Hematopoietic multipotent progenitor cell treated with erythropoietin and hydrocortisone succinate and interleukin-3 and kit ligand, for 4 days (in vitro differentiated cells): ENCODE measurements around the gene SH3D21.

Source experiments
- DNase-seq: peaks from one replicate; pipeline ENCODE4 v3.0.0-alpha.2; 2015

Gene SH3D21

DNA sequence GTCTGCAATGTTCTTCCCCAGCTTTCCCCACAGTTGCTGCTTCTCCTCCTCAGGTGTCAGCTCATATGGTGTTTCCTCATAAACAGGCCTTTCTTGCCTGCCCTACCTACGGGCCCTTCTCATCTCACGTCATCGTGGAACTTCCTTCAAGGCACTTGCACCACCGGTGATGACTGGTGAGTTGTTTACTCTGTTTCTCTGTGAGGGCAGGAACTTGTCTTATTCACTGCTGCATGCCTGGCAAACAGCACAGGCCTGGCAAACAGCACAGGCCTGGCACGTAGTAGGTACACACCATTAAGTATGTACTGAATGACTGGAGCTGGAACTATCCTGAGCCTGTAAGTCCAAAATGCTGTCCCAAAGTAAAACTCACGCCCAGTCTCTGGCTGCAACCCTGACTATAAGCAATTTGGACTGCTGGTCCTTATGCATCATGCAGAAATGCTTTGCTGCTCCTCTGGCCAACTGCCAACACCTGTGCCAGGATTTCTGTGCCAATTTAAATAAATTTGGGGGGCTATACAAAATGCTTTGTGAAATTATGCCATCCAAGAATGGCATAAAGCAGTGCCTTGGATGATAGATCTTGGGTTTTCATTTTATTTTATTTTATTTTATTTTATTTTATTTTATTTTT is 53.9 kb downstream of the SH3D21 start:
- no peak for DNase-seq

DNA sequence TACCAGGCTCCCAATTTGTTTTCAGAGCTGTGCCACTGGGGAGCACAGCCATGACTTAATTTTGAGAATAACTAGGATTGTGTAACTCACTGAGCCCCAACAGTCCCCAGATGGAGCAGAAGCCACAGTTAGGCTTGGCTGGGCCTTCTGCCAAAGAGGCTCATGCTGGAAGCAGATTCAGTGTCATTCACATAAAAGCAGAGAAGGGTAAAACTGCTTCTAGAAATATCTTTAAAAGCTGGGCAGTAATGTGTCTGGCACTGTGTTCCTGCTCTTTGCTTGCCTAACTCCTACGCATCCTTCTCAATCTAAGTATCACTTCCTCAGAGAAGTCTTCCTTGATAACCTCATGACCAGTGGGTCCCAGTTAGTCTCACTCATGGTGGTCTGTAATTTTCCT is 59.2 kb downstream of the SH3D21 start:
- peak; percentile 81 for DNase-seq

DNA sequence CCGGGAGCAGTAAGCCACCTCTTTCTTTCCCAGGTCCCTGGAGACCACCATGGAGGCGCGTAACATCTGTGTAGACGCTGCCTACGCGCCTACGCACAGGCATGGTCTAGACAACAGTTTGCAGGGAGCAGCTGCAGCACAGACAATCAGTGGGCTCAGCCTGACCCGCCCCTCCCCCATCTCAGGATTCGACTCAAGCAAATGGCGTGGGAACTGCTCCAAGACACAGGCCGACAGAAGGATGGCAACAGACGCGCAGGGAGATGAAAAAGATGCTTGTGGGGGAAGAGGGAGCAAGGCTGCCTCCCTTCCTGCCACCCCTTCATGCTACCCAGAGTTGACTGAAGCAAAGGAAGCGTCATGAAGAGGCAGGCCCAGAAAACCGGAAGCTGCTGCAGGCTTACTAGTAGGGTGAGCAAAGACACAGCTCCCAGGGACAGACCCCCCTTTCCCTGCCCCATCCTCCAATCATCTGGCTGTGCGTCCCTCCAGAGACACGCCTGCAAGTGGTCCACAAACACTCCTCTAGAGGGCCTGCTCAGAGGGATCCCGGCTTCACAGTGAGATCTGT is 60.0 kb downstream of the SH3D21 start:
- peak; percentile 89 for DNase-seq

DNA sequence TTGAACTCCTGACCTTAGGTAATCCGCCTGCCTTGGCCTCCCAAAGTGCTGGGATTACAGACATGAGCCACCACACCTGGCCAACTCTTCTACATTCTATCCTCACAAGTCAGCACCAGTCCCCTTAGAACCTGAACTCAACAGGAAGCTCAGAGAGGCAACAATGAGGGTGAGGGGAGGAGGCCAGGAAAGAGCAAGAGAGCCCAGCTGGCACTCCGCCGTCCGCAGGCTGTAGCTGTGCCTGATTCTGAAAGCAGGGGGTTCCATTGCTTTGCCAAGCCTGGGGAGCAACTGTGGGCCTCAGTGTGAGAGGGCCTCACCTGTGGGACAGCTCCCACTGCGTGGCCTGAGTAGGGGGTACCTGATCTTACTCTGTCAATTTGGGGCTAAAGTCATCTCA is 60.9 kb downstream of the SH3D21 start:
- no peak for DNase-seq

DNA sequence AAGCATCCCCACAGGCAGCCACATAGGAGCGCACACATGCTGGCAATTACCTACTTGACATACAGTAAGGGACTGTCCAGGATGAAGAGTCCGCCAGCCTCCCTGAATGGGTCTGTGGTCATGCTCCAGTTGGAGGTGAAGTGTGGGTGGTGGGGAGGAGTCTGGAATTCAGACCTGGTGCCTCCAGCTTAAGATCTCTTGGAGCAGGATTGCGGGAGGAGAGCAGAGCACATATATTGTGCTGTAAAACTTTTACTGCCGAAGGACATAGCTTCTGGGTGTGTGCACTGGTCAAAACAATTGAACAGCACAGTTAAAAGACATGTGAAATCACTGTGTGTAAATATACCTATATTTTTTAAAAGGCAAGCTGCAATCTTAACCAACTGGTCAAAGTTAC is 61.6 kb downstream of the SH3D21 start:
- no peak for DNase-seq

DNA sequence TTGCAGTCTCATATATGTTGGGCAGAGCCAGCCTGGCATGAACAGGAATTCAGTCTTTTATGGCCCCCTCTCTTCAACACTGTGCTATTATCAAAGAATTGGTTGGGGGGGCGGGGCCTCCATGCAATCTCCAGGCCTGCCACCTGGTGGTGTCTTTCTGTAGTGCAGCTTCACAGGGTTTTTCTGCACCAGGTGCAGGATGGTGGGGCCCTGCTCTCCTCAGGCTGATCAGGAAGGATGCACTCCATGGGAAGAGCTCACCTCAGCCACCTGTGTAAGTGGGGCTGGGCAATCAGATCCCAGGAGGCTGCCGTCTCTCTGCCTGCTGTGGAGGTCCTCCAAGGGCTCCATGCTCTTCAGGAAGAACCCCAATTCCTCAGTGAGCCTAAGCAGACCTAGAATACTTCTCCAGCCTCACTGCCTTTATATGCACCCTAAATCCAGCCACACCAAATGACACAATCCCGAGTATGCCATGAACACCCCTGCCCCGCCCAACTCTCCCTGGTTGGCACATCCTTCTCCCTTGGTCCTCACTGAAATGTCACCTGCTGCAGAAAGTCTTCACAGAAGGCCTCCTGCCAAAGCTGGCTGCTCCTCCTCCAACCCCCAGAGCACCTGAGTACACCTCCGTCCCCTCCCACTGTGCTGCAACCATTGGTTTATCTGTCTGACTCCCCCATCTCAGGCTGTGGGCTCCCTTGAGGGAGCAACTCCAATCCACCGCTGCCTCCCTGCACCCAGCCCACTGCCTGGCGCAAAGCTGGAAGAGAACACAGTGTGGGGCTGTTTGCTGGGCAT is 63.1 kb downstream of the SH3D21 start:
- peak; percentile 91 for DNase-seq
